ENCODE measurements around the gene GALNT2. TPM values are rescaled to one million over a fixed set of nuclear protein-coding genes. Genes with fewer than 3 reads are reported as not detected.

GALNT2 gene
- total RNA-seq, 2 donors from 2014 or later = 29.9 to 39.5 TPM

DNA sequence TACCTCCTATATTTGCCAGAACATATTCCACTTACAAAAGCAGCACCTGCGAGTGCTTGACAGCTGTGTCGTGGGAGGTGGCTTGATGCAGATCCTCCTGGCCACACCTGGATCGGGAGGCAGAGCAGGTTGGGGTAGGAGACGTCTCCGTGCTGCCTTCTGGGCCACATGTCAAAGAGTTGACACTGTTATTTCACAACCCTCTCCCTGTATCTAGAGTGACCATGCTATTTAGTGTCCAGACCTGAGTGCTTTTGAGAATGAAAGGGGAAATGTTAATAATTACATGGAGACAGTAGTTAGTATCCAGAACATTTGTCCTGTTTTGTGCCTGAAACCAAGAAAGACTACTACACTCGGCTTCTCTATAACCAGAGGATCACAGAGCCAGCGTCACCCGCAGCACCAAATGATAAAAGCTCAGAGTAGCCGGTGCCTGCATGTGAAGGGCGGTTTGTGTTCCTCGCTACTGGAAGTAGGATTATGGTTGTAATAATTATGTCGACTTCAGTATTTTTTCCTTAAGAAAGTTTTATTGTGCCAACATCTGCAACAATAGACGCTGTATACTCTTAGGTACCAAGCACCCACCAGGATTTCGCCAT is 77.1 kb downstream of the GALNT2 start:
- no peaks in the 10 kb centered on the region for H3K36me3 ChIP-seq
- no peak for DNase-seq (ENCODE audit: low spot score)
- H3K4me3 ChIP-seq = no peak overlapping the region
- no peaks in the 10 kb centered on the region for H3K27me3 ChIP-seq
- peaks cover 0 to 83% of the 10 kb centered on the region in 2 donors for H3K4me1 ChIP-seq
- H3K9me3 ChIP-seq = no peaks in the 10 kb centered on the region
- no peak overlapping the region for H3K27ac ChIP-seq
- TF ChIP-seq, protein P1, sequence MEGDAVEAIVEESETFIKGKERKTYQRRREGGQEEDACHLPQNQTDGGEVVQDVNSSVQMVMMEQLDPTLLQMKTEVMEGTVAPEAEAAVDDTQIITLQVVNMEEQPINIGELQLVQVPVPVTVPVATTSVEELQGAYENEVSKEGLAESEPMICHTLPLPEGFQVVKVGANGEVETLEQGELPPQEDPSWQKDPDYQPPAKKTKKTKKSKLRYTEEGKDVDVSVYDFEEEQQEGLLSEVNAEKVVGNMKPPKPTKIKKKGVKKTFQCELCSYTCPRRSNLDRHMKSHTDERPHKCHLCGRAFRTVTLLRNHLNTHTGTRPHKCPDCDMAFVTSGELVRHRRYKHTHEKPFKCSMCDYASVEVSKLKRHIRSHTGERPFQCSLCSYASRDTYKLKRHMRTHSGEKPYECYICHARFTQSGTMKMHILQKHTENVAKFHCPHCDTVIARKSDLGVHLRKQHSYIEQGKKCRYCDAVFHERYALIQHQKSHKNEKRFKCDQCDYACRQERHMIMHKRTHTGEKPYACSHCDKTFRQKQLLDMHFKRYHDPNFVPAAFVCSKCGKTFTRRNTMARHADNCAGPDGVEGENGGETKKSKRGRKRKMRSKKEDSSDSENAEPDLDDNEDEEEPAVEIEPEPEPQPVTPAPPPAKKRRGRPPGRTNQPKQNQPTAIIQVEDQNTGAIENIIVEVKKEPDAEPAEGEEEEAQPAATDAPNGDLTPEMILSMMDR (IDR thresholded peaks at IDR 0.05) = no peak

DNA sequence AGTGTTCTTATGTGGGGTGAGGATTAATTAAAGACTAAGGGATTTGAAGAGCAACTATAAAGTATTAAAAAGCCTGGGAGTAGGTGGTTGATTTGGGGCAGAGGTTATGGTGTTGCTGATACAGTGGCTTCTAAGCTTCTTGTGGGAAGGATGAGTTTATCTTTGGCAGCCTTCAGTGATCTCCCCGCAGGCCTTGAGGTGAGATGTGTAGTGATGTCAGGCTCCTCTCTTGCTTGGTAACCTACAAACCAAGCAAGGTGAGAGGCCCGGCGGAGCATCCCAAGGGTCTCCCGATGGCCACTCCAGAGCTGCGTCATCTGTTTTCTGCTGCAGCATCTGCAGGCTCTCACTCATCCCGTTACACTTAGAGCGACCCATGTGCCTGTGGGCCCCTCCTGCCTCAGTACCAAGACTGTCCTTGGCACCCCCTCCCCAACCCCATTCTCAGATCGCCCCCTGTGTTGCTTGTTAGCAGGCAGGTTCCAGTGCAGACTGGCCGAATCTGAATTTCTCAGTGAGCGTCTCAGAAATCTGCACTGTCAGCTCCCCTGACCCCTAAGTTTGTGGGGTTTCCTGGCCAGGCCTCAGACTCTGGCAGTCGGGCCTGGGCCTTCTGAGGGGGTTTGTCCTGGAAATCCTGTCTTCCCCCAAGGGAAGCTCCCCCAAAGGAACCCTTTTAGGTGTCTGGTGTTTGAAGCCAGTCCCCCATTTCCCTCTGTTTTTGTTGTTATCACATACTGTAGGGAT is 77.9 kb downstream of the GALNT2 start:
- no peaks in the 10 kb centered on the region for H3K27me3 ChIP-seq
- H3K36me3 ChIP-seq = no peaks in the 10 kb centered on the region
- no peak for DNase-seq (ENCODE audit: low spot score)
- H3K4me3 ChIP-seq = no peak overlapping the region
- no peaks in the 10 kb centered on the region for H3K9me3 ChIP-seq
- TF ChIP-seq, protein P1 (IDR thresholded peaks at IDR 0.05) = no peak
- peak overlapping the region in 1 of 2 donors; percentile 29 for H3K27ac ChIP-seq
- H3K4me1 ChIP-seq = peaks cover 0 to 76% of the 10 kb centered on the region in 2 donors

DNA sequence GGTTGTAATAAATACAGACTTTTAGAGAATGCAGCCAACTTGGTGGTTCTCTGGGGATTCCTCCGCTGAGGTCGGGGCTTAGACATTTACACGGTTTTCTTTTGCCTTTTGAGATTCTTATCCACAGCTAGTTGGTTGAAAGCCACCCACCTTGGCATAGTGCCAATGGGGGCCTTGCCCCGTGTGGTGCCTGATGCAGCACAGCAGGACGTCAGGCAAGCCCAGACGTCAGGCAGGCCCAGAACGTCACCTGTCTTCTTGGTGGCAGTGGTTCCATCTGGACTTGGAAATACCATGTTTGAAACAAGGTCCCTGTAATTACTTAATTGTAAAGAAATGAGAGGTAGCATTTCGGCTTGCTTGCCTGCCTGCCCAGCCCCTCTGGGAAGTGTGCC is 78.5 kb downstream of the GALNT2 start:
- H3K27me3 ChIP-seq = no peaks in the 10 kb centered on the region
- peak overlapping the region in 1 of 2 donors; percentile 29 for H3K27ac ChIP-seq
- no peaks in the 10 kb centered on the region for H3K9me3 ChIP-seq
- no peak overlapping the region for H3K4me3 ChIP-seq
- H3K4me1 ChIP-seq = peaks cover 0 to 74% of the 10 kb centered on the region in 2 donors
- no peaks in the 10 kb centered on the region for H3K36me3 ChIP-seq
- DNase-seq (ENCODE audit: low spot score) = no peak
- TF ChIP-seq, protein P1 (IDR thresholded peaks at IDR 0.05) = no peak

DNA sequence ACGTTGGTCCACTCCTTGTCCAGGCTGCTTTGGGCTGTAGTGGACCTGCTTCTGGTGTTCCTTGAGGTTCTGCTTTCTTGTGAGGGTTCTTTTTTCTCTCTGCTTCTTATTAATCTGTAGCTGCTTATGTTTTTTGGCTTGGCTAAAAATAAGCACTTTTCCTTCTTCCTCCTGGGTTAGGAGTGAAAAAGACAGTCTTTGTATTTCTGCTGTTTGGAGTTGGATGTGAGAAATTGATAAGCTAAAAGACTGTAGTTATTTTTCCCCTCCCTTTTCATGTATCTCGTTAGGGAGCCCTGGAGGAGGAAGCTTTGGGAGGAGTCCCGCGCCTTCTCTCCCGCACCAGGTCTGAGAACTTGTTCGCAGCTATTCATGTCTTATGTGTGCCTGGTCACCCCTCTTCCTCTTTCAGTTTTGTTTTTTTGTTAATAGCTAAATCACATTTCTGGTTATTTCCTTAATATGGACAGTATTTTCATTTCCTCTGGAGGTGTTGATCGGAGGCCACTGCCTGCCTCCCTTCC is 79.0 kb downstream of the GALNT2 start:
- Histone ChIP-seq H3K36me3 (no peaks in the 10 kb centered on the region), H3K4me1 (peaks cover 0 to 73% of the 10 kb centered on the region in 2 donors), H3K27ac (peak overlapping the region in 1 of 2 donors; percentile 29), H3K9me3 (no peaks in the 10 kb centered on the region), H3K4me3 (no peak overlapping the region), H3K27me3 (no peaks in the 10 kb centered on the region)
- TF ChIP-seq, protein P1 (IDR thresholded peaks at IDR 0.05) = no peak
- no peak for DNase-seq (ENCODE audit: low spot score)

DNA sequence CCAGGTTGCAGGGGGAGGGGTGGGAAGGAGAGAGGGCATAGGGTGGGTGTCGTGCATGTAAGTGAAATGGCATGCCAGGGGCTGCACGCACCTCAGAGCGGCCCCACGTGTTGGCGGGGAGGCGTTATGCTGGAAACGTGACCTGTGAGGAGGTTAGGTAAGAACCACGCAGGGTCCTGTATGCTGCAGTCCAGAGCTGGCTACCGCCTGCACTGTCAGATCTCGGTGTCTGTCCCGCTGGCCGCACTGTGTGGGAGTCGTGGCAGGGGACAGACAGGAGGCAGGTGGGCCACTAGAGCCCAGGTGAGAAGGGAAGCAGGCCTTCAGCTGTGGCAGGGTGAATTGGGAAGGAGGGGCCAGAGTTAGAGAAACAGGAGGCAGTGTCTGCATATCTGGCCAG is 79.7 kb downstream of the GALNT2 start:
- Histone ChIP-seq H3K27me3 (no peaks in the 10 kb centered on the region), H3K27ac (peak overlapping the region in 1 of 2 donors; percentile 51), H3K4me1 (peaks cover 0 to 73% of the 10 kb centered on the region in 2 donors)

More for the DNA sequence above, 79.7 kb downstream of the GALNT2 start:
- H3K9me3 ChIP-seq = no peaks in the 10 kb centered on the region
- TF ChIP-seq, protein P1 (IDR thresholded peaks at IDR 0.05) = no peak
- H3K36me3 ChIP-seq = no peaks in the 10 kb centered on the region
- no peak for DNase-seq (ENCODE audit: low spot score)
- no peak overlapping the region for H3K4me3 ChIP-seq
